Astrocyte (in vitro differentiated cells and primary cell): ENCODE data around the gene NKAIN4. TPM values are rescaled to one million over a fixed set of nuclear protein-coding genes. Genes with fewer than 3 reads are reported as not detected.
A peak's percentile ranks its signal among the peaks of the same experiment; 100 is the strongest.
"Not testable (repeated sequence)": the region's sequence is repeated elsewhere in the genome, so short reads cannot be mapped to it uniquely, and the experiment has no call there.

ENCODE experiments used
- DNase-seq: peaks from one replicate; pipeline ENCODE4 v3.0.0-alpha.2; 2010; ENCODE audit warnings: low read depth
- FAIRE-seq: peaks from 2 replicates; lab custom pipeline; 2011; peaks lifted over from hg19 to GRCh38; lab: Jason Lieb, UNC
- H2AFZ ChIP-seq: 2 replicates; pipeline ENCODE4 v1.6.0; 2012; ENCODE audit warnings: low read depth, low read length, inconsistent platforms
- H3K27ac ChIP-seq: 2 replicates; pipeline ENCODE4 v1.5.1; 2011; ENCODE audit warnings: low read depth, low read length, inconsistent platforms
- H3K27me3 ChIP-seq: 2 replicates; pipeline ENCODE4 v1.6.0; 2011; ENCODE audit warnings: low read length, inconsistent platforms; ENCODE audit not compliant: insufficient read depth
- H3K36me3 ChIP-seq: 2 replicates; pipeline ENCODE4 v1.5.1; 2011; ENCODE audit warnings: low read length, inconsistent platforms; ENCODE audit not compliant: insufficient read depth
- H3K4me1 ChIP-seq: 2 replicates; pipeline ENCODE4 v1.5.1; 2011; ENCODE audit warnings: low read length, inconsistent platforms; ENCODE audit not compliant: insufficient read depth
- H3K4me2 ChIP-seq: 2 replicates; pipeline ENCODE4 v1.6.0; 2012; ENCODE audit warnings: low read length, inconsistent platforms
- H3K4me3 ChIP-seq: 2 replicates; pipeline ENCODE4 v1.5.1; 2011; ENCODE audit warnings: low read depth, mild to moderate bottlenecking, low read length, inconsistent platforms; ENCODE audit not compliant: insufficient read depth
- H3K79me2 ChIP-seq: 2 replicates; pipeline ENCODE4 v1.6.0; 2012; ENCODE audit warnings: mild to moderate bottlenecking, low read length, inconsistent platforms; ENCODE audit not compliant: insufficient read depth
- H3K9ac ChIP-seq: 2 replicates; pipeline ENCODE4 v1.6.0; 2012; ENCODE audit warnings: mild to moderate bottlenecking, low read length, inconsistent platforms
- H3K9me3 ChIP-seq: 2 replicates; pipeline ENCODE4 v1.5.1; 2012; ENCODE audit warnings: low read depth, mild to moderate bottlenecking, low read length, inconsistent platforms; ENCODE audit not compliant: insufficient read depth
- H4K20me1 ChIP-seq: 2 replicates; pipeline ENCODE4 v1.6.0; 2012; ENCODE audit warnings: low read length, inconsistent platforms; ENCODE audit not compliant: insufficient read depth
- H3K27ac Mint-ChIP-seq: one replicate; pipeline ENCODE4 v1.8.0; 2021; ENCODE audit warnings: mild to moderate bottlenecking, mixed read lengths; ENCODE audit not compliant: unreplicated experiment
- H3K27me3 Mint-ChIP-seq: one replicate; pipeline ENCODE4 v1.8.0; 2021; ENCODE audit warnings: low read depth, mixed read lengths; ENCODE audit not compliant: unreplicated experiment
- H3K36me3 Mint-ChIP-seq: one replicate; pipeline ENCODE4 v1.8.0; 2021; ENCODE audit warnings: low read depth, mixed read lengths; ENCODE audit not compliant: unreplicated experiment
- H3K4me1 Mint-ChIP-seq: one replicate; pipeline ENCODE4 v1.8.0; 2021; ENCODE audit warnings: low read depth, mixed read lengths; ENCODE audit not compliant: unreplicated experiment
- H3K4me3 Mint-ChIP-seq: one replicate; pipeline ENCODE4 v1.8.0; 2021; ENCODE audit warnings: mild to moderate bottlenecking, moderate library complexity, mixed read lengths; ENCODE audit not compliant: unreplicated experiment
- H3K9me3 Mint-ChIP-seq: one replicate; pipeline ENCODE4 v1.8.0; 2021; ENCODE audit warnings: mild to moderate bottlenecking, mixed read lengths; ENCODE audit not compliant: unreplicated experiment
- EZH2 ChIP-seq: IDR thresholded peaks from 2 replicates; pipeline ENCODE4 v1.6.1; 2012; ENCODE audit warnings: mild to moderate bottlenecking, low read length, inconsistent platforms; ENCODE audit not compliant: insufficient read depth
- total RNA-seq: library from RNA; stranded (reverse); gene quantifications from 2 replicates; pipeline ENCODE4 v1.2.1, GENCODE V29; 2021
- TF ChIP-seq, protein P1 (sequence below): IDR thresholded peaks from 2 replicates; pipeline ENCODE4 v1.5.1; 2011; ENCODE audit warnings: low read depth, mild to moderate bottlenecking, inconsistent platforms, low read length, moderate library complexity; ENCODE audit not compliant: insufficient read depth

Gene NKAIN4
- total RNA-seq, 1 donor from 2014 or later, result 162 TPM

DNA sequence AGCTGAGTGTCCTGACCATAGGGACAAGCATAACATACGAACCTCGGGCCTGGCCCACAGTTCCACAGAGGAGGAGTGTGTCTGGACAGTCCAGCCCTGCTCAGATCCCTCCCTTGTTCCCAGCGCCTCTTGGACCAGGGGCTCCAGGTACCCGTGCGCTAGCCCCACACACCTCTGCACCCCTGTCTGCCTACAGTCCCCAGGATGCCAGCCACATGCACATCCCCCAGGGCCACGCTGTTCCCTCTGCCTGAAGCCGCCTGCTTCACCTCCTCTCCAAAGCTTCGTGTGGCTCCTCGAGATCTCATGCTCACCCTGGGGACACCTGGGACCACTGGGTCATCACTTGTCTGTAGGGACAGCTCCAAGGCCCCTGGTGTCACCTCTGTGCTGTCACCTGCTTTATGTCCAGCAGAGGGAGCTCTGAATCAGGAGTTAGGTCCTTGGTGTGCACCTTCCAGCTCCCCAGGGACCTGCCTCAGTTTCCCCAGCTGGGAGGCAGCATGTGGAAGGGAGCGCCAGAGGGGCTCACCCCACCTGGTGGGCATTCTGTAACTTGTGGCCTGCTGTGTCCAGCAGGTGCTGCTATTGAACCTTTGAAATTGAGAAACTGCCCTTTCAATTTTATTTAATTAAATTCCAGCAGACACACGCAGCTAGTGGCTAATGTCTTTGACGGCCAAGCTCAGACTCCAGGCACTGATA, 31.0 kb downstream of the NKAIN4 start:
- H3K27ac Mint-ChIP-seq, result peak overlapping the region; percentile 64

GRCh38 chr20:63222541-63222940, 31.7 kb downstream of the NKAIN4 start:
- no peaks in the 10 kb centered on the region for H3K9me3 ChIP-seq
- no peak overlapping the region for H3K4me3 Mint-ChIP-seq
- no peak for DNase-seq
- no peak overlapping the region for H3K4me2 ChIP-seq
- H3K36me3 Mint-ChIP-seq, result no peaks in the 10 kb centered on the region
- H3K36me3 ChIP-seq, result no peaks in the 10 kb centered on the region
- peaks cover 18% of the 10 kb centered on the region for H3K4me1 Mint-ChIP-seq
- no peak overlapping the region for H3K9ac ChIP-seq
- no peak overlapping the region for H3K4me3 ChIP-seq
- peaks cover 4% of the 10 kb centered on the region for H4K20me1 ChIP-seq
- TF ChIP-seq EZH2, result no peak
- TF ChIP-seq, protein P1, sequence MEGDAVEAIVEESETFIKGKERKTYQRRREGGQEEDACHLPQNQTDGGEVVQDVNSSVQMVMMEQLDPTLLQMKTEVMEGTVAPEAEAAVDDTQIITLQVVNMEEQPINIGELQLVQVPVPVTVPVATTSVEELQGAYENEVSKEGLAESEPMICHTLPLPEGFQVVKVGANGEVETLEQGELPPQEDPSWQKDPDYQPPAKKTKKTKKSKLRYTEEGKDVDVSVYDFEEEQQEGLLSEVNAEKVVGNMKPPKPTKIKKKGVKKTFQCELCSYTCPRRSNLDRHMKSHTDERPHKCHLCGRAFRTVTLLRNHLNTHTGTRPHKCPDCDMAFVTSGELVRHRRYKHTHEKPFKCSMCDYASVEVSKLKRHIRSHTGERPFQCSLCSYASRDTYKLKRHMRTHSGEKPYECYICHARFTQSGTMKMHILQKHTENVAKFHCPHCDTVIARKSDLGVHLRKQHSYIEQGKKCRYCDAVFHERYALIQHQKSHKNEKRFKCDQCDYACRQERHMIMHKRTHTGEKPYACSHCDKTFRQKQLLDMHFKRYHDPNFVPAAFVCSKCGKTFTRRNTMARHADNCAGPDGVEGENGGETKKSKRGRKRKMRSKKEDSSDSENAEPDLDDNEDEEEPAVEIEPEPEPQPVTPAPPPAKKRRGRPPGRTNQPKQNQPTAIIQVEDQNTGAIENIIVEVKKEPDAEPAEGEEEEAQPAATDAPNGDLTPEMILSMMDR, result no peak
- peaks cover 26% of the 10 kb centered on the region for H3K4me1 ChIP-seq
- H3K27ac ChIP-seq, result no peak overlapping the region
- H3K79me2 ChIP-seq, result no peaks in the 10 kb centered on the region
- H3K9me3 Mint-ChIP-seq, result no peaks in the 10 kb centered on the region
- H3K27ac Mint-ChIP-seq, result no peak overlapping the region
- H3K27me3 Mint-ChIP-seq, result peaks cover 20% of the 10 kb centered on the region
- FAIRE-seq, result no peak
- H3K27me3 ChIP-seq, result peaks cover 7% of the 10 kb centered on the region
- H2AFZ ChIP-seq, result no peak overlapping the region

More for the DNA sequence above, 31.0 kb downstream of the NKAIN4 start:
- Histone ChIP-seq H4K20me1 (peaks cover 4% of the 10 kb centered on the region), H3K79me2 (no peaks in the 10 kb centered on the region), H3K36me3 (no peaks in the 10 kb centered on the region), H3K4me3 (no peak overlapping the region), H3K9me3 (no peaks in the 10 kb centered on the region), H3K9ac (peak overlapping the region; percentile 39), H3K4me1 (peaks cover 26% of the 10 kb centered on the region), H3K27me3 (peaks cover 7% of the 10 kb centered on the region), H3K27ac (no peak overlapping the region), H2AFZ (no peak overlapping the region), H3K4me2 (no peak overlapping the region)
- peaks cover 18% of the 10 kb centered on the region for H3K4me1 Mint-ChIP-seq
- no peaks in the 10 kb centered on the region for H3K9me3 Mint-ChIP-seq
- FAIRE-seq, result no peak
- DNase-seq, result no peak
- TF ChIP-seq, protein P1, result peak; percentile 65
- TF ChIP-seq EZH2, result no peak
- H3K36me3 Mint-ChIP-seq, result no peaks in the 10 kb centered on the region
- H3K27me3 Mint-ChIP-seq, result peaks cover 20% of the 10 kb centered on the region
- no peak overlapping the region for H3K4me3 Mint-ChIP-seq

- not testable (repeated sequence) for H3K36me3 Mint-ChIP-seq, H3K27ac Mint-ChIP-seq, H3K79me2 ChIP-seq, H3K9ac ChIP-seq, H3K4me2 ChIP-seq, H3K27ac ChIP-seq, H2AFZ ChIP-seq, FAIRE-seq, H3K9me3 ChIP-seq, DNase-seq, H3K36me3 ChIP-seq, H3K9me3 Mint-ChIP-seq, H4K20me1 ChIP-seq, H3K27me3 ChIP-seq, H3K4me3 ChIP-seq, H3K4me3 Mint-ChIP-seq
- H3K4me1 ChIP-seq, result peaks cover 29% of the 10 kb centered on the region
- Mint-ChIP-seq H3K27me3 (peaks cover 20% of the 10 kb centered on the region), H3K4me1 (peaks cover 22% of the 10 kb centered on the region)
These were observed 32.7 kb downstream of the NKAIN4 start for GRCh38 chr20:63221400-63222053.
